IPS-18a (cell line): ENCODE data around the gene PGLYRP2.
A peak's percentile ranks its signal among the peaks of the same experiment; 100 is the strongest.
"Not testable (repeated sequence)": the region's sequence is repeated elsewhere in the genome, so short reads cannot be mapped to it uniquely, and the experiment has no call there.

Experiments used
- H3K27ac ChIP-seq: one replicate; pipeline ENCODE4 v1.5.1; 2013; ENCODE audit warnings: low read length
- H3K27me3 ChIP-seq: one replicate; pipeline ENCODE4 v1.6.1; 2013; ENCODE audit warnings: mild to moderate bottlenecking, low read length; ENCODE audit not compliant: control insufficient read depth, insufficient read depth
- H3K36me3 ChIP-seq: one replicate; pipeline ENCODE4 v1.6.1; 2013; ENCODE audit warnings: low read depth, low read length; ENCODE audit not compliant: control insufficient read depth
- H3K4me1 ChIP-seq: one replicate; pipeline ENCODE4 v1.6.1; 2013; ENCODE audit warnings: low read depth, low read length; ENCODE audit not compliant: control insufficient read depth
- H3K4me3 ChIP-seq: one replicate; pipeline ENCODE4 v1.5.1; 2013; ENCODE audit warnings: low read length
- H3K9ac ChIP-seq: one replicate; pipeline ENCODE4 v1.6.1; 2013; ENCODE audit warnings: mild to moderate bottlenecking, low read length, moderate library complexity
- H3K9me3 ChIP-seq: one replicate; pipeline ENCODE4 v1.6.1; 2013; ENCODE audit warnings: low read depth, low read length; ENCODE audit not compliant: control insufficient read depth

PGLYRP2 gene

DNA sequence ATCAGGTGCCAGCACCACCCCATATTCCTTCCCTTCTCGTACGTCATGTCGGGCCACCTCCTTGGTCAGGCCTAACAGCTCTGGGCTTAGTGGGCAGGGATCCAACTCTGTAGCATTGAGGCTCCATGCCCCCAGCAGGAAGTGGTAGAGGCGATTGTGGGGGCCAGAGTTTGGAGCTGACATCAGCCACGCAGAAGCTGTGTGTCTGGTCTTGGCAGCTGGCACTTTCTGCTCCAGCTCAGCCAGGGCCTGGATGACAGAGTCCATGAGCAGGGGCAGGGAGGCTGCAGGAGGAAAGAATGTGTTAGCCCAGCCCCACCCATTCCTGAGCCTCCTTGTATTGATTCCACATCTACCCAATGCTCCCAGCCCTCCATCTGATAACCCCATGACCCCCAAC is 3.0 kb downstream of the PGLYRP2 start:
- Histone ChIP-seq H3K9me3 (peaks cover 7% of the 10 kb centered on the region), H3K36me3 (no peaks in the 10 kb centered on the region), H3K27ac (no peak overlapping the region), H3K4me3 (no peak overlapping the region), H3K27me3 (no peaks in the 10 kb centered on the region), H3K4me1 (no peaks in the 10 kb centered on the region), H3K9ac (no peak overlapping the region)

DNA sequence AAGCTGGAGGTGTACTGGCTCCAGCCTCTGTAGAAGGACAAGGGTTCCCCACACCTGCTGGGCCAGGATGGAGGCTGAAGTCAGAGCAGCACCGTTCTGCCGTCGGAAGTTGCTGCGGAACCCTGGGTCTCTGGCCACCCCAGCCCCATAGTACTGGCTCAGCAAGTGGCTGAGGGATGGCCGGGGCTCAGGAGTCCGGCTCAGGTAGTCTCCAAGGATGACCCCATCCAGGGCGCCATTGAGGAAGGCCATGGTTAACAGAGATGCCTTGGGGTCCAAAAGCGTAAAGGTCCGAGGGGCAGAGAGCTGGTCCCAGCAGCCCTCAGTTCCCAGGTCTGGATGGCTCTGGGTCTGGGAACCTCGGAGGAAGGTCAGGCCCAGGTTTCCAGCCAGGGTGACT is 3.7 kb downstream of the PGLYRP2 start:
- Histone ChIP-seq H3K36me3 (no peaks in the 10 kb centered on the region), H3K9me3 (peaks cover 7% of the 10 kb centered on the region), H3K4me3 (no peak overlapping the region), H3K27ac (no peak overlapping the region), H3K27me3 (no peaks in the 10 kb centered on the region), H3K9ac (no peak overlapping the region), H3K4me1 (no peaks in the 10 kb centered on the region)

DNA sequence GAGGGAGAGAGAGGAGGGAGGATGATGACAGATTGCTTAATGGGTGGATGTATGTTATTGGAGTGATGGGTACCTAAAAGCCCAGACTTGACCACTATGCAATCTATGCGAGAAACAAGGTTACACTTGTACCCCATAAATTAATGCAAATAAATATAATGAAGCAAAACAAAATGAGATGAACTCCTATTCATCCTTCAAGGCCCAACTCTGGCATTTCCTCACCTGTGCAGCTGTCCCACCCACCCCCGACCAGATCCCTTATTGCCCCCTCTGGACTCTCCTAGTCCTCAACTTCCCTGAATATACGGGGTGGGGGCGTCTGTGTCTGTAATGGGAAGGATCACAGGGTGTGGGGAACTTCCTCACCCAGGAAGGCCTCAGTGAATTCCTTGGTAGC is 4.1 kb downstream of the PGLYRP2 start:
- H3K4me3 ChIP-seq = no peak overlapping the region
- H3K27me3 ChIP-seq = peaks cover 2% of the 10 kb centered on the region
- H3K9ac ChIP-seq = no peak overlapping the region
- no peak overlapping the region for H3K27ac ChIP-seq
- H3K4me1 ChIP-seq = no peaks in the 10 kb centered on the region
- peaks cover 7% of the 10 kb centered on the region for H3K9me3 ChIP-seq
- H3K36me3 ChIP-seq = no peaks in the 10 kb centered on the region

DNA sequence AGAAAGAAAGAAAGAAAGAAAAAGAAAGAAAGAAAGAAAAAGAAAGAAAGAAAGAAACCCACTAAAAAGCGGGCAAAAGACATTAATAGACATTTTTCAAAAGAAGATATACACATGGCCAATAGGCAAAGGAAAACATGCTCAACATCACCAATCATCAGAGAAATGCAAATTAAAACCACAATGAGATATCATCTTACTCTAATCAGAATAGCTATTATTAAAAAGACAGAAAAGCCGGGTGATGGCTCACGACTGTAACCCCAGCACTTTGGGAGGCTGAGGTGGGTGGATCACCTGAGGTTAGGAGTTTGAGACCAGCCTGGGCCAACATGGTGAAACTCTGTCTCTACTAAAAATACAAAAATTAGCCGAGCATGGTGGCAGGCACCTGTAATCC is 5.5 kb downstream of the PGLYRP2 start:
- H3K27me3 ChIP-seq = peaks cover 16% of the 10 kb centered on the region
- H3K36me3 ChIP-seq, H3K4me1 ChIP-seq: not testable (repeated sequence)

DNA sequence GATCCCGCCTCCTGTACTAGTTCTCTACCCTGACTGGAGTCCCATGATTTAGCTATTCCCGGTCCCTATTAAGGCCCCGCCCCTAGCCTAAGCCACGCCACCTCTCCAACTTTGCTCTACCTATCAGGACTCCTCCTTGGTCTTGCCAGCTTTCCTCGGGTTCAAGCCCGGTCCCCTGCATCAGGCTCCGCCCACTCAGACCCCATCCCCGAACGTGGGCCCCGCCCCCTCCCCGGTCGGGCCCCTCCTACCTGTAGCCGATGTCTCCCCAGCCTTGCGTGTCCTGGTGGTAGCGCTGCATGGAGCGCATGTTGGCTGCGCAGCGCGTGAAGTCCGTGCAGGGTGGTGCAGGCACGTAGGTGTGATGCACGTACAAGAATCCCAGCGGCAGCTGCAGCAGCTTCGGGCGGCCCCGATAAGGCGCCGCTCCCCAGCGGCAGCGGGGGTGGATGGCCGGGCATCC is 7.6 kb downstream of the PGLYRP2 start:
- H3K27me3 ChIP-seq = peaks cover 37% of the 10 kb centered on the region
- H3K27ac ChIP-seq = no peak overlapping the region
- H3K9me3 ChIP-seq = no peaks in the 10 kb centered on the region
- H3K4me1 ChIP-seq = no peaks in the 10 kb centered on the region
- no peaks in the 10 kb centered on the region for H3K36me3 ChIP-seq
- no peak overlapping the region for H3K9ac ChIP-seq
- no peak overlapping the region for H3K4me3 ChIP-seq

More for the DNA sequence above, 5.5 kb downstream of the PGLYRP2 start:
- H3K4me3 ChIP-seq, H3K9me3 ChIP-seq, H3K9ac ChIP-seq, H3K27ac ChIP-seq: not testable (repeated sequence)

DNA sequence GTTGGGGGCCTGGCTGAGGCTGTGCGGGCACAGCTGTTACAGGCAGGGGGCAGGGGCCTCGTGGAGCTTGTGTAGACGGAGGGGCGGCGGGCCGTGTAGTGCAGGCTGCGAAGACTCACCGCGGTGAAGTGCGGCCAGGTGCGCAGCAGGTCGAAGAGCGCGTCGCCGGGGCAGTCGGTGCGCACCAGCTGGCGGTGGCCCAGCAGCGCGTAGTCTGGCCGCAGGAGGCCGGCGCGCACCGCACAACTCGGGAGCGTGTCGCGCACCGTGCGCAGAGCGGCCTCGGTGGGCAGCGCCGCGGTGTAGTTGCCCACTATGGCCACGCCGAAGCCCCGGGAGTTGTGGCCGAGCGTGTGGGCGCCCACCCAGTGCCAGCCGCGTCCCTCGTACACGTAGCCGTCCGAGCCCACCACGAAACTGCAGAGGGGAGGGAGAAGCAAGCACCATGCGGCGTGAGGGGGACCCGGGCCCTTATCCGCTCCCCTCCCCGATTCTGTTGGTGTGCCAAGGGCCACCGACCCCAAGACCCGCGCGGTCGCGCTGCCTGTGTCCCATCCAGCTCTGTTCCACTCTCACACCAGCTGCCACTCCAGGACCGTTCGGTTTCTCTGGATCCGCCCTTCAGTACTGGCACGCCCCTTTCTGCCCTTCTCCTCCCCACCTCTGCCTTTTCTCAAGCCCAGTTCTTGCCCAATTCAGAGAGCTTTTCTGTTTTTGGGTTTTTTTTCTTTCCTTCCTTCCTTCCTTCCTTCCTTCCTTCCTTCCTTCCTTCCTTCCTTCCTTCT is 9.6 kb downstream of the PGLYRP2 start:
- no peaks in the 10 kb centered on the region for H3K4me1 ChIP-seq

DNA sequence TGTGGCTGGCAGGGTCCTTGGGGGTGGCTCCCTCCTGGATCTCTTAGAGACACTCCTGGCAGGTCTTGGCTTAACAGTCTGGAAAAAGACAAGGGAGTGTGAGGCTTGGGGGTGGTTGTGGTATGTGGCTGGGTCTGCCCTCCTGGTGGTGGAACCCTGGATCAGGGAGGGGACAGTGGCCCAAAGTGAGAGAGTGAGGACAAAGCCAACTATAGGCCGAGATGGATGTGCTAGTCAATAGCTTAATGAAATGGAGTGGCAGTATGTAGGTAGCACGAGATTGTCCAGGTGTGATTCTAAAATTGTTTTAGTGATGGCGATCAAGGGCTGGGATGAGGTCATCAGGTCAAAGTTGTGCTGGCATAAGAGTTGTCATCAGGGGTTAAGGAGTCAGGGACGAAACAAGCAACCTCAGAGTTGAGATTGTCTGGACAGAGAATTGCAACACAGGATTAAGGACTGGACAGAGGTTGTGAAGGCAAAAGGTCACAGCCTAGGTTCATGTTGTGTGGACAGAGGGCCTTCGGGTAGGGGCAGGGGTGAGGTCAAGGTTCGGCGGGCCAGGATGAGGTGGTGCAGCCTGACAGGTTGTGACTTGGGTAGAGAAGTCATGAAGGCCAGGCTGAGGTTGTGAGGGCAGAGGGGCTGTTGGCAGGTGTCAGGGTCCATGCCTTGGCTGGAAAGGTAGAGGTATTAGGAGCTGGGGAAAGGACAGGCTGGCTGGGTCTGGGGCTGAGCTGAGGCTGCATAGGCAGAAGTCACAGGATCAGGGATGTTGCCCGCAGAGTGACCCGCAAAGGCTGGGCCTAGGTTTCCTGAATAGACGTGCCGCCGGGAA is 10.4 kb downstream of the PGLYRP2 start:
- Histone ChIP-seq H3K36me3 (no peaks in the 10 kb centered on the region), H3K9me3 (no peaks in the 10 kb centered on the region), H3K27me3 (peaks cover 37% of the 10 kb centered on the region), H3K27ac (no peak overlapping the region), H3K4me3 (no peak overlapping the region), H3K9ac (no peak overlapping the region), H3K4me1 (no peaks in the 10 kb centered on the region)

More for the DNA sequence above, 9.6 kb downstream of the PGLYRP2 start:
- peak overlapping the region; percentile 37 for H3K4me3 ChIP-seq
- H3K27ac ChIP-seq = no peak overlapping the region
- H3K9me3 ChIP-seq = no peaks in the 10 kb centered on the region
- no peaks in the 10 kb centered on the region for H3K36me3 ChIP-seq
- H3K27me3 ChIP-seq = peaks cover 37% of the 10 kb centered on the region
- no peak overlapping the region for H3K9ac ChIP-seq

DNA sequence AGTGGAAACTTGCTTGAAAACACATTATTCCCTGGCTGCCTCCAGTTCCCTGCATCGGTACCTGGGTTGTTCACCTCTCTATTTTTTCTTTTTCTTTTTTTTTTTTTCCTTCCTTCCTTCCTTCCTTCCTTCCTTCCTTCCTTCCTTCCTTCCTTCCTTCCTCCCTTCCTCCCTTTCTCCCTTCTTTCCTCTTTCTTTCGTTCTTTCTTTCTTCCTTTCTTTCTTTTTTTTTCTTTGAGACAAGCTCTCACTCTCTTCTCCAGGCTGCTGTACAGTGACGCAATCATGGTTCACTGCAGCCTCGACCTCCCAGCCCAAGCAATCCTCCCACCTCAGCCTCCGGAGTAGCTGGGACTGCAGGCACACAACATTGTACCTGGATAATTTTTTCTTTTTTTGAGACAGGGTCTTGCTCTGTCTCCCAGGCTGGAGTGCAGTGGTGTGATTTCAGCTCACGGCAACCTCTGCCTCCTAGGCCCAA is 11.5 kb downstream of the PGLYRP2 start:
- Histone ChIP-seq H3K4me1 (no peaks in the 10 kb centered on the region), H3K9me3 (no peaks in the 10 kb centered on the region), H3K27ac (no peak overlapping the region), H3K4me3 (no peak overlapping the region), H3K27me3 (peaks cover 37% of the 10 kb centered on the region), H3K36me3 (no peaks in the 10 kb centered on the region), H3K9ac (no peak overlapping the region)

DNA sequence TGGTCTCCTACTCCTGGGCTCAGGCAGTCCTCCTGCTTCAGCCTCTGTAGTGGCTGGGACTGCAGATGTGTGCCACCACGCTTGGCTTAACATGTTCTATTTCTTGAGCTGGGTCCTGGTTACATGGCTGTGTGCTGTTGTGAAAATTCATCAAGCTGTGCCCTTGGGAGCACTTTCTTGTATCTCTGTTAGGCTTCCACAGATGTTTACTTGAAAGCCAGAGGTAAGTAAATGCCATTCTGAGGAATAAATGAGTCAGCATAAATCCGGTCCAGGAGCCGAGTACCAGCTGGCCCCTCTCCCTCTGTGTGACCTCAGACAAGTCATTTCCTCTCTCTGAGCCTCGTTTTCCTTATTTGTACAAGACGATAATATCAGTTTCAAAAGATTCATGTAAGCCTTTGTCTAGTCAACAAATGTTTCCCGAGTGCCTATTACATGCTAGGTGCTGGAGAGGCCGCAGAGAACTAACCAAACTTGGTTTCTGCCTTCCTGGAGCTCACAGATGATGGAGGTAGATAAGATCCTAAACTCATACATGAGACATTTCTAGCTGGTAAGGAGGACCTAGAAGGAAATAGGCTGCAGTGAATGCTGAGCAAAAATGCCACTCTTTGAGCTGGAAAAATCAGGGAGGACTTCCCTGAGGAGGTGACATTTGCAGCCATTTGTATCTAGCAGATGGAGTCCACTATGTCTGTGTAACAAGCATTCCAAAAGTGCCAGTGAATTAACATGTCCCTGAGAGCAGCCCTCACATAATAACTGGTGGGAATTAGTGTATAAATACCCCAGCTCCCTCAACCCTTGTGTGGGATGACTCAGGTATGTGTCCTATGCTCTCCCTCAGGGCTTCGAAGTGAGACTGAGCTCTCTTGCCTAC is 12.2 kb downstream of the PGLYRP2 start:
- no peaks in the 10 kb centered on the region for H3K4me1 ChIP-seq
- no peaks in the 10 kb centered on the region for H3K36me3 ChIP-seq
- no peaks in the 10 kb centered on the region for H3K9me3 ChIP-seq
- no peak overlapping the region for H3K27ac ChIP-seq
- no peak overlapping the region for H3K4me3 ChIP-seq
- peaks cover 37% of the 10 kb centered on the region for H3K27me3 ChIP-seq
- H3K9ac ChIP-seq = no peak overlapping the region

DNA sequence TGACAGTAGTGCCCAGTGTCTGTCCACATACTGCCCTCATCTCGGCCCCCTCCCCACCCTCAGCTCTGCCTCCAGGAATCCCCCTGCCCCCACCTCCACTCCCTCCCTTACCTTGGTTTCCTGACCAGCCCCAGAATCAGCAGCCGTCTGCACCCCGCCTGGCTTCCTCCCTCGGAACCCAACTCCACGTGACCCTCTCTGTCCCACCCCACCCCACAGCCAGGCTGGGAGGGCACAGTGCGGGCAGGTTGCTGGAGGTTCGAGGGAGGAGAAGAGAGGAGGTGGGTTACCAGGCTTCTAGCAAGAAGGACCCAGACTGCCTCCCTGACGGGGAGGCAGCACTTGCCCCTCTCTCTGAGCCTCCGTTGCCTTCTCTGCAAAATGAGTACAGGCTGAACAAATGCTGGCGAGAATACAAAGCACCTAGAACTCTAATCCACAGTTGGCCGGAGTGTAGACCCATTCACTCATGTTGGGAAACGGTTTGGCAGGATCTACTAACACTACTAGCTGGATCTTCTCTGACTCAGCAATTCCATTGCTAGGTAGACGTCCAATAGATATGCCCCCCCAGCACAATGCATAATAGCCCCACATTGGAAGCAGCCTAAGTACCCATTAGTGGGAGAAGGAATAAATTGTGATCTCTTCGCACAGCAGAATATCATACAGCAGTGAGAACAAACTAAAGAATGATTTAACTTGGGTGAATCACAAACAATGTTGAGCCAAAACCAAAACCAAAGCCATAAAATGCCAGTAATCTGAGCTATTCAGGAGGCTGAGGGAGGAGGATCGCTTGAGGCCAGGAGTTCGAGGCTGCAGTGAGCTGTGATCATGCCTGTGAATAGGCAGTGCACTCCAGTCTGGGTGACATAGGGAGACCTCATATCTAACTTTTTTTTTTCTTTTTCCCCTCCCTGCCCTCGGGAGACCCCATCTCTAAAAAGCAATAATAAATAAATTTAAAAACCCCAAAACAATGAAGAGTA is 14.6 kb downstream of the PGLYRP2 start, which contains the start of gene RASAL3:
TSS of gene RASAL3 (minus strand) at position 151 of the 992 bp plus-strand sequence. CDS start 186 bp downstream, outside the sequence.
- H3K9ac ChIP-seq = no peak within 1 kb of the TSS
- no peaks in the 10 kb centered on the region for H3K36me3 ChIP-seq
- H3K4me3 ChIP-seq = no peak within 1 kb of the TSS
- peaks cover 45% of the 10 kb centered on the region for H3K27me3 ChIP-seq
- no peaks in the 10 kb centered on the region for H3K9me3 ChIP-seq
- no peaks in the 10 kb centered on the region for H3K4me1 ChIP-seq
- H3K27ac ChIP-seq = no peak within 1 kb of the TSS
